ENCODE results near the gene HTRA2. TPM values are rescaled to one million over a fixed set of nuclear protein-coding genes. Genes with fewer than 3 reads are reported as not detected.

Gene HTRA2
- total and polyA plus RNA-seq, 9 of the 15 experiments (the other 6 are each of a cell fraction or from before 2014, with no cell fraction given): 54.2 to 71.2 (median 65.8) TPM

- TF ChIP-seq, protein P1, sequence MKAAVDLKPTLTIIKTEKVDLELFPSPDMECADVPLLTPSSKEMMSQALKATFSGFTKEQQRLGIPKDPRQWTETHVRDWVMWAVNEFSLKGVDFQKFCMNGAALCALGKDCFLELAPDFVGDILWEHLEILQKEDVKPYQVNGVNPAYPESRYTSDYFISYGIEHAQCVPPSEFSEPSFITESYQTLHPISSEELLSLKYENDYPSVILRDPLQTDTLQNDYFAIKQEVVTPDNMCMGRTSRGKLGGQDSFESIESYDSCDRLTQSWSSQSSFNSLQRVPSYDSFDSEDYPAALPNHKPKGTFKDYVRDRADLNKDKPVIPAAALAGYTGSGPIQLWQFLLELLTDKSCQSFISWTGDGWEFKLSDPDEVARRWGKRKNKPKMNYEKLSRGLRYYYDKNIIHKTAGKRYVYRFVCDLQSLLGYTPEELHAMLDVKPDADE (conservative IDR thresholded peaks at IDR 0.05; ENCODE audit: control insufficient read depth, low read depth, low read length): peak; percentile 57; the same call in 1 of the 2 replicates
- TF ChIP-seq ZNF239 (CRISPR knock-in tag; IDR thresholded peaks at IDR 0.05) (no peak), SREBF1 (IDR thresholded peaks at IDR 0.05; ENCODE audit: borderline replicate concordance, low read depth, low read length) (no peak), XRCC5 (IDR thresholded peaks at IDR 0.05; ENCODE audit: low read depth, low read length) (peak; percentile 32; the same call in 1 of the 2 replicates), SRSF7 (optimal IDR thresholded peaks at IDR 0.05; ENCODE audit: low read depth, low read length) (no peak), NFIX (CRISPR knock-in tag; IDR thresholded peaks at IDR 0.05; ENCODE audit: low read depth) (no peak), TEAD2 (tag; IDR thresholded peaks at IDR 0.05) (no peak), RBFOX2 (IDR thresholded peaks at IDR 0.05; ENCODE audit: low read depth, low read length) (peak; percentile 81), VEZF1 (CRISPR knock-in tag; IDR thresholded peaks at IDR 0.05) (peak; percentile 96), SPI1 (IDR thresholded peaks at IDR 0.05; ENCODE audit: borderline replicate concordance, low read depth, low read length) (0 out of 2 replicates have a peak, but pooled peaks have one; percentile 34), NR4A1 (CRISPR knock-in tag; IDR thresholded peaks at IDR 0.05) (no peak), NR4A1 (tag; IDR thresholded peaks at IDR 0.05) (no peak), TRIM28 (IDR thresholded peaks at IDR 0.05) (no peak), SAP30 (IDR thresholded peaks at IDR 0.05; ENCODE audit: borderline replicate concordance, insufficient read depth, low read depth, low read length, poor library complexity, severe bottlenecking) (no peak), SMAD1 (IDR thresholded peaks at IDR 0.05; ENCODE audit: low read depth, low read length, partially characterized antibody) (no peak), ZNF134 (CRISPR knock-in tag; conservative IDR thresholded peaks at IDR 0.05) (no peak)
- TF ChIP-seq, protein P2, sequence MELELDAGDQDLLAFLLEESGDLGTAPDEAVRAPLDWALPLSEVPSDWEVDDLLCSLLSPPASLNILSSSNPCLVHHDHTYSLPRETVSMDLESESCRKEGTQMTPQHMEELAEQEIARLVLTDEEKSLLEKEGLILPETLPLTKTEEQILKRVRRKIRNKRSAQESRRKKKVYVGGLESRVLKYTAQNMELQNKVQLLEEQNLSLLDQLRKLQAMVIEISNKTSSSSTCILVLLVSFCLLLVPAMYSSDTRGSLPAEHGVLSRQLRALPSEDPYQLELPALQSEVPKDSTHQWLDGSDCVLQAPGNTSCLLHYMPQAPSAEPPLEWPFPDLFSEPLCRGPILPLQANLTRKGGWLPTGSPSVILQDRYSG (tag; conservative IDR thresholded peaks at IDR 0.05; ENCODE audit: low read depth): no peak
- TF ChIP-seq, protein P3, sequence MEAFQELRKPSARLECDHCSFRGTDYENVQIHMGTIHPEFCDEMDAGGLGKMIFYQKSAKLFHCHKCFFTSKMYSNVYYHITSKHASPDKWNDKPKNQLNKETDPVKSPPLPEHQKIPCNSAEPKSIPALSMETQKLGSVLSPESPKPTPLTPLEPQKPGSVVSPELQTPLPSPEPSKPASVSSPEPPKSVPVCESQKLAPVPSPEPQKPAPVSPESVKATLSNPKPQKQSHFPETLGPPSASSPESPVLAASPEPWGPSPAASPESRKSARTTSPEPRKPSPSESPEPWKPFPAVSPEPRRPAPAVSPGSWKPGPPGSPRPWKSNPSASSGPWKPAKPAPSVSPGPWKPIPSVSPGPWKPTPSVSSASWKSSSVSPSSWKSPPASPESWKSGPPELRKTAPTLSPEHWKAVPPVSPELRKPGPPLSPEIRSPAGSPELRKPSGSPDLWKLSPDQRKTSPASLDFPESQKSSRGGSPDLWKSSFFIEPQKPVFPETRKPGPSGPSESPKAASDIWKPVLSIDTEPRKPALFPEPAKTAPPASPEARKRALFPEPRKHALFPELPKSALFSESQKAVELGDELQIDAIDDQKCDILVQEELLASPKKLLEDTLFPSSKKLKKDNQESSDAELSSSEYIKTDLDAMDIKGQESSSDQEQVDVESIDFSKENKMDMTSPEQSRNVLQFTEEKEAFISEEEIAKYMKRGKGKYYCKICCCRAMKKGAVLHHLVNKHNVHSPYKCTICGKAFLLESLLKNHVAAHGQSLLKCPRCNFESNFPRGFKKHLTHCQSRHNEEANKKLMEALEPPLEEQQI (IDR thresholded peaks at IDR 0.05): no peak
- TF ChIP-seq, protein P4, sequence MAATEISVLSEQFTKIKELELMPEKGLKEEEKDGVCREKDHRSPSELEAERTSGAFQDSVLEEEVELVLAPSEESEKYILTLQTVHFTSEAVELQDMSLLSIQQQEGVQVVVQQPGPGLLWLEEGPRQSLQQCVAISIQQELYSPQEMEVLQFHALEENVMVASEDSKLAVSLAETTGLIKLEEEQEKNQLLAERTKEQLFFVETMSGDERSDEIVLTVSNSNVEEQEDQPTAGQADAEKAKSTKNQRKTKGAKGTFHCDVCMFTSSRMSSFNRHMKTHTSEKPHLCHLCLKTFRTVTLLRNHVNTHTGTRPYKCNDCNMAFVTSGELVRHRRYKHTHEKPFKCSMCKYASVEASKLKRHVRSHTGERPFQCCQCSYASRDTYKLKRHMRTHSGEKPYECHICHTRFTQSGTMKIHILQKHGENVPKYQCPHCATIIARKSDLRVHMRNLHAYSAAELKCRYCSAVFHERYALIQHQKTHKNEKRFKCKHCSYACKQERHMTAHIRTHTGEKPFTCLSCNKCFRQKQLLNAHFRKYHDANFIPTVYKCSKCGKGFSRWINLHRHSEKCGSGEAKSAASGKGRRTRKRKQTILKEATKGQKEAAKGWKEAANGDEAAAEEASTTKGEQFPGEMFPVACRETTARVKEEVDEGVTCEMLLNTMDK (IDR thresholded peaks at IDR 0.05; ENCODE audit: borderline replicate concordance, insufficient read depth, low read depth, low read length, poor library complexity, severe bottlenecking): peak; percentile 88
These were observed 22.4 kb upstream of the HTRA2 start, which contains the start of gene PCGF1 (continued) for GRCh38 chr2:74507145-74507925.

All from K562 (cell line).